HG03354 (cell line): ENCODE data around the gene BAD.
A peak's percentile ranks its signal among the peaks of the same experiment; 100 is the strongest.

Experiments used
- ATAC-seq: cut with Tn5 transposase; IDR thresholded peaks from one replicate; pipeline ENCODE4 v1.9.1; 2021; ENCODE audit warnings: mild to moderate bottlenecking; ENCODE audit not compliant: unreplicated experiment, poor library complexity, severe bottlenecking

BAD gene

GRCh38 chr11:64297699-64298358, 13.4 kb upstream of the BAD start:
- no peak for ATAC-seq

GRCh38 chr11:64296830-64297698, 12.6 kb upstream of the BAD start:
- ATAC-seq: no peak

GRCh38 chr11:64296236-64296635, 11.8 kb upstream of the BAD start:
- ATAC-seq: no peak

- no peak for ATAC-seq
Observed at GRCh38 chr11:64295760-64296159, 11.3 kb upstream of the BAD start.

- ATAC-seq: no peak
Observed at GRCh38 chr11:64294774-64295173, 10.3 kb upstream of the BAD start.

- no peak for ATAC-seq
Observed at GRCh38 chr11:64292460-64293254, 8.2 kb upstream of the BAD start.

- no peak for ATAC-seq
Observed at GRCh38 chr11:64291752-64292459, 7.4 kb upstream of the BAD start.

- no peak for ATAC-seq
Observed at GRCh38 chr11:64291262-64291751, 6.8 kb upstream of the BAD start, which contains the start of gene KCNK4. KCNK4 (plus strand) TSS chr11:64291302; CDS start chr11:64293019, 1,717 bp downstream.

GRCh38 chr11:64290352-64291261, 6.1 kb upstream of the BAD start:
- ATAC-seq: no peak

- no peak for ATAC-seq
Observed at GRCh38 chr11:64289002-64289564, 4.6 kb upstream of the BAD start.

- no peak for ATAC-seq
Observed at GRCh38 chr11:64288353-64288750, 3.9 kb upstream of the BAD start.

- no peak for ATAC-seq
Observed at GRCh38 chr11:64287676-64288352, 3.3 kb upstream of the BAD start.

GRCh38 chr11:64286801-64287159, 2.3 kb upstream of the BAD start:
- no peak for ATAC-seq

- no peak for ATAC-seq
Observed at GRCh38 chr11:64285885-64286800, 1.7 kb upstream of the BAD start.

- ATAC-seq: peak; percentile 62
Observed at GRCh38 chr11:64284962-64285884, 758 bp upstream of the BAD start, which contains the start of gene GPR137. GPR137 (plus strand) TSS chr11:64285848; CDS start chr11:64286525, 677 bp downstream.

- ATAC-seq: no peak
Observed at GRCh38 chr11:64283092-64283491, 1.4 kb downstream of the BAD start.
